Activated T-cell treated with anti-CD3 and anti-CD28 coated beads, Interleukin-2, amount 50 U/mL, for 24 hours (primary cell): ENCODE data around the gene UCMA.
"Not testable (repeated sequence)": the region's sequence is repeated elsewhere in the genome, so short reads cannot be mapped to it uniquely, and the experiment has no call there.

Source experiments
- DNase-seq: peaks from one replicate; pipeline ENCODE4 v3.0.0-alpha.2; 2020
- H3K27ac Mint-ChIP-seq: 2 replicates; pipeline ENCODE4 v1.8.0; 2020; ENCODE audit warnings: mild to moderate bottlenecking, mixed read lengths
- H3K27me3 Mint-ChIP-seq: 2 replicates; pipeline ENCODE4 v1.8.0; 2020; ENCODE audit warnings: mixed read lengths
- H3K36me3 Mint-ChIP-seq: 2 replicates; pipeline ENCODE4 v1.8.0; 2020; ENCODE audit warnings: low read depth, mixed read lengths
- H3K4me1 Mint-ChIP-seq: 2 replicates; pipeline ENCODE4 v1.8.0; 2020; ENCODE audit warnings: low read depth, mixed read lengths
- H3K4me3 Mint-ChIP-seq: 2 replicates; pipeline ENCODE4 v1.8.0; 2020; ENCODE audit warnings: mild to moderate bottlenecking, moderate library complexity, mixed read lengths
- H3K9me3 Mint-ChIP-seq: 2 replicates; pipeline ENCODE4 v1.8.0; 2020; ENCODE audit warnings: mixed read lengths

The UCMA gene

GRCh38 chr10:13247246-13247645 lies 13.1 kb upstream of the UCMA start:
- H3K27me3 Mint-ChIP-seq = no peaks in the 10 kb centered on the region
- no peak overlapping the region for H3K27ac Mint-ChIP-seq
- DNase-seq = no peak
- no peaks in the 10 kb centered on the region for H3K4me1 Mint-ChIP-seq
- H3K9me3 Mint-ChIP-seq = no peaks in the 10 kb centered on the region
- no peak overlapping the region for H3K4me3 Mint-ChIP-seq
- no peaks in the 10 kb centered on the region for H3K36me3 Mint-ChIP-seq

- not testable (repeated sequence) for H3K4me3 Mint-ChIP-seq, H3K36me3 Mint-ChIP-seq, H3K9me3 Mint-ChIP-seq, H3K27me3 Mint-ChIP-seq, H3K4me1 Mint-ChIP-seq, DNase-seq, H3K27ac Mint-ChIP-seq
Observed at GRCh38 chr10:13242260-13242659, 8.1 kb upstream of the UCMA start.

GRCh38 chr10:13241613-13242012 lies 7.4 kb upstream of the UCMA start:
- Mint-ChIP-seq H3K27me3 (no peaks in the 10 kb centered on the region), H3K4me3 (no peak overlapping the region), H3K4me1 (no peaks in the 10 kb centered on the region), H3K36me3 (no peaks in the 10 kb centered on the region), H3K27ac (no peak overlapping the region), H3K9me3 (no peaks in the 10 kb centered on the region)
- no peak for DNase-seq

- Mint-ChIP-seq H3K36me3 (no peaks in the 10 kb centered on the region), H3K4me1 (no peaks in the 10 kb centered on the region), H3K27me3 (no peaks in the 10 kb centered on the region), H3K9me3 (no peaks in the 10 kb centered on the region), H3K27ac (no peak overlapping the region), H3K4me3 (no peak overlapping the region)
- no peak for DNase-seq
Observed at GRCh38 chr10:13239923-13240322, 5.7 kb upstream of the UCMA start.

GRCh38 chr10:13238271-13239077 lies 4.3 kb upstream of the UCMA start:
- Mint-ChIP-seq H3K27ac (no peak overlapping the region), H3K27me3 (no peaks in the 10 kb centered on the region), H3K4me3 (no peak overlapping the region), H3K9me3 (no peaks in the 10 kb centered on the region), H3K4me1 (no peaks in the 10 kb centered on the region), H3K36me3 (no peaks in the 10 kb centered on the region)
- DNase-seq = no peak

GRCh38 chr10:13236638-13237037 lies 2.5 kb upstream of the UCMA start:
- H3K4me1 Mint-ChIP-seq = no peaks in the 10 kb centered on the region

GRCh38 chr10:13234736-13235135 lies 562 bp upstream of the UCMA start:
- not testable (repeated sequence) for H3K36me3 Mint-ChIP-seq, H3K9me3 Mint-ChIP-seq, H3K27me3 Mint-ChIP-seq, H3K4me1 Mint-ChIP-seq, H3K27ac Mint-ChIP-seq, DNase-seq, H3K4me3 Mint-ChIP-seq

More at GRCh38 chr10:13236638-13237037, 2.5 kb upstream of the UCMA start:
- H3K27ac Mint-ChIP-seq = no peak overlapping the region
- no peaks in the 10 kb centered on the region for H3K36me3 Mint-ChIP-seq
- no peak for DNase-seq
- no peaks in the 10 kb centered on the region for H3K9me3 Mint-ChIP-seq
- H3K4me3 Mint-ChIP-seq = no peak overlapping the region
- no peaks in the 10 kb centered on the region for H3K27me3 Mint-ChIP-seq

- H3K9me3 Mint-ChIP-seq = no peaks in the 10 kb centered on the region
- H3K27ac Mint-ChIP-seq = no peak overlapping the region
- H3K4me3 Mint-ChIP-seq = no peak overlapping the region
- no peaks in the 10 kb centered on the region for H3K36me3 Mint-ChIP-seq
- no peaks in the 10 kb centered on the region for H3K27me3 Mint-ChIP-seq
- DNase-seq = no peak
- H3K4me1 Mint-ChIP-seq = no peaks in the 10 kb centered on the region
Observed at GRCh38 chr10:13233358-13233757, 816 bp downstream of the UCMA start.

- DNase-seq = no peak
- H3K27ac Mint-ChIP-seq = no peak overlapping the region
- no peak overlapping the region for H3K4me3 Mint-ChIP-seq
- H3K27me3 Mint-ChIP-seq = no peaks in the 10 kb centered on the region
- H3K36me3 Mint-ChIP-seq = no peaks in the 10 kb centered on the region
- no peaks in the 10 kb centered on the region for H3K4me1 Mint-ChIP-seq
- H3K9me3 Mint-ChIP-seq = no peaks in the 10 kb centered on the region
Observed at GRCh38 chr10:13231808-13232207, 2.4 kb downstream of the UCMA start.

- no peak for DNase-seq
- Mint-ChIP-seq H3K27me3 (no peaks in the 10 kb centered on the region), H3K36me3 (no peaks in the 10 kb centered on the region), H3K27ac (no peak overlapping the region), H3K4me3 (no peak overlapping the region), H3K9me3 (no peaks in the 10 kb centered on the region), H3K4me1 (no peaks in the 10 kb centered on the region)
Observed at GRCh38 chr10:13231190-13231589, 3.0 kb downstream of the UCMA start.

- Mint-ChIP-seq H3K9me3 (no peaks in the 10 kb centered on the region), H3K36me3 (no peaks in the 10 kb centered on the region), H3K4me1 (no peaks in the 10 kb centered on the region), H3K4me3 (no peak overlapping the region), H3K27ac (no peak overlapping the region), H3K27me3 (no peaks in the 10 kb centered on the region)
- DNase-seq = no peak
Observed at GRCh38 chr10:13227031-13227430, 7.1 kb downstream of the UCMA start.

- Mint-ChIP-seq H3K27ac (no peak overlapping the region), H3K4me3 (no peak overlapping the region), H3K9me3 (no peaks in the 10 kb centered on the region), H3K27me3 (no peaks in the 10 kb centered on the region), H3K36me3 (no peaks in the 10 kb centered on the region), H3K4me1 (no peaks in the 10 kb centered on the region)
- DNase-seq = no peak
Observed at GRCh38 chr10:13225601-13226000, 8.6 kb downstream of the UCMA start.

GRCh38 chr10:13224210-13224995 lies 9.8 kb downstream of the UCMA start:
- no peak overlapping the region for H3K4me3 Mint-ChIP-seq
- DNase-seq = no peak
- no peaks in the 10 kb centered on the region for H3K36me3 Mint-ChIP-seq
- H3K4me1 Mint-ChIP-seq = no peaks in the 10 kb centered on the region
- no peak overlapping the region for H3K27ac Mint-ChIP-seq
- H3K27me3 Mint-ChIP-seq = no peaks in the 10 kb centered on the region
- no peaks in the 10 kb centered on the region for H3K9me3 Mint-ChIP-seq

- H3K27ac Mint-ChIP-seq = no peak overlapping the region
- no peaks in the 10 kb centered on the region for H3K4me1 Mint-ChIP-seq
- H3K4me3 Mint-ChIP-seq = no peak overlapping the region
- H3K36me3 Mint-ChIP-seq = no peaks in the 10 kb centered on the region
- no peak for DNase-seq
- H3K27me3 Mint-ChIP-seq = no peaks in the 10 kb centered on the region
- H3K9me3 Mint-ChIP-seq = no peaks in the 10 kb centered on the region
Observed at GRCh38 chr10:13223241-13223640, 10.9 kb downstream of the UCMA start.

- no peaks in the 10 kb centered on the region for H3K9me3 Mint-ChIP-seq
- no peaks in the 10 kb centered on the region for H3K36me3 Mint-ChIP-seq
- H3K4me3 Mint-ChIP-seq = no peak overlapping the region
- H3K27me3 Mint-ChIP-seq = no peaks in the 10 kb centered on the region
- H3K27ac Mint-ChIP-seq = no peak overlapping the region
- no peak for DNase-seq
- H3K4me1 Mint-ChIP-seq = no peaks in the 10 kb centered on the region
Observed at GRCh38 chr10:13222566-13222965, 11.6 kb downstream of the UCMA start.
